Neural progenitor cell (in vitro differentiated cells): ENCODE measurements around the gene RNF11. TPM values are rescaled to one million over a fixed set of nuclear protein-coding genes. Genes with fewer than 3 reads are reported as not detected.
A peak's percentile ranks its signal among the peaks of the same experiment; 100 is the strongest.
"Not testable (repeated sequence)": the region's sequence is repeated elsewhere in the genome, so short reads cannot be mapped to it uniquely, and the experiment has no call there.

Experiments used
- DNase-seq: peaks from one replicate; pipeline ENCODE4 v3.0.0-alpha.2; 2016; ENCODE audit warnings: low spot score
- H2AFZ ChIP-seq: fragments of 200-600 bp; sonication (generic); replicated peaks from 2 replicates; pipeline ENCODE4 v1.6.1; 2016; ENCODE audit warnings: antibody characterized with exemption
- H3F3A ChIP-seq: fragments of 200-600 bp; sonication (generic); 2 replicates; pipeline ENCODE4 v1.6.1; 2016; ENCODE audit warnings: antibody characterized with exemption, low read depth
- H3K27ac ChIP-seq: fragments of 200-600 bp; sonication (generic); 2 replicates; pipeline ENCODE4 v1.5.1; 2016; ENCODE audit warnings: mild to moderate bottlenecking
- H3K27me3 ChIP-seq: fragments of 200-600 bp; sonication (generic); 2 replicates; pipeline ENCODE4 v1.6.1; 2016; ENCODE audit warnings: mild to moderate bottlenecking, moderate library complexity
- H3K36me3 ChIP-seq: fragments of 200-600 bp; sonication (generic); 2 replicates; pipeline ENCODE4 v1.5.1; 2016
- H3K4me1 ChIP-seq: fragments of 200-600 bp; sonication (generic); 2 replicates; pipeline ENCODE4 v1.6.1; 2016; ENCODE audit warnings: mixed run types
- H3K4me2 ChIP-seq: fragments of 200-600 bp; sonication (generic); 2 replicates; pipeline ENCODE4 v1.6.1; 2016
- H3K4me3 ChIP-seq: fragments of 200-600 bp; sonication (generic); 2 replicates; pipeline ENCODE4 v1.5.1; 2016
- H3K79me2 ChIP-seq: fragments of 200-600 bp; sonication (generic); 2 replicates; pipeline ENCODE4 v1.6.1; 2016; ENCODE audit warnings: low read depth
- H3K9ac ChIP-seq: fragments of 200-600 bp; sonication (generic); 2 replicates; pipeline ENCODE4 v1.6.1; 2016
- H3K9me3 ChIP-seq: fragments of 200-600 bp; sonication (generic); 2 replicates; pipeline ENCODE4 v1.5.1; 2016; ENCODE audit warnings: low read depth
- H4K20me1 ChIP-seq: fragments of 200-600 bp; sonication (generic); 2 replicates; pipeline ENCODE4 v1.6.1; 2016; ENCODE audit warnings: low read depth
- H3K27ac Mint-ChIP-seq: 3 replicates; pipeline ENCODE4 v1.8.0; 2021; ENCODE audit warnings: mixed read lengths
- H3K27me3 Mint-ChIP-seq: 2 replicates; pipeline ENCODE4 v1.8.0; 2022; ENCODE audit warnings: low read depth, mild to moderate bottlenecking, inconsistent platforms, moderate library complexity, mixed read lengths; ENCODE audit not compliant: insufficient read depth
- H3K36me3 Mint-ChIP-seq: 3 replicates; pipeline ENCODE4 v1.8.0; 2021; ENCODE audit warnings: mixed read lengths
- H3K4me1 Mint-ChIP-seq: 3 replicates; pipeline ENCODE4 v1.8.0; 2021; ENCODE audit warnings: mixed read lengths
- H3K4me3 Mint-ChIP-seq: 3 replicates; pipeline ENCODE4 v1.8.0; 2021; ENCODE audit warnings: mild to moderate bottlenecking, moderate library complexity, mixed read lengths
- H3K9me3 Mint-ChIP-seq: 3 replicates; pipeline ENCODE4 v1.8.0; 2020; ENCODE audit warnings: mixed read lengths
- CTCF ChIP-seq: fragments of 200-600 bp; sonication (generic); IDR thresholded peaks from 2 replicates; pipeline ENCODE4 v1.5.1; 2017; ENCODE audit warnings: antibody characterized with exemption, mild to moderate bottlenecking
- EZH2 ChIP-seq: fragments of 200-600 bp; sonication (generic); IDR thresholded peaks from 2 replicates; pipeline ENCODE4 v1.6.1; 2017; ENCODE audit warnings: antibody characterized with exemption, mild to moderate bottlenecking, moderate library complexity
- EZH2phosphoT487 ChIP-seq: fragments of 200-600 bp; sonication (generic); IDR thresholded peaks from 2 replicates; pipeline ENCODE4 v1.6.1; 2017; ENCODE audit warnings: antibody characterized with exemption
- total RNA-seq: library from RNA; depleted of rRNA; stranded (reverse); fragments of >200 nt; gene quantifications from 2 replicates; pipeline ENCODE4 v1.2.3, GENCODE V29; 2015; ENCODE audit warnings: low replicate concordance

RNF11 gene
- total RNA-seq, 1 donor from 2014 or later = 108 TPM

GRCh38 chr1:51216631-51217030 is 19.4 kb upstream of the RNF11 start:
- Histone ChIP-seq H3K27me3 (no peaks in the 10 kb centered on the region), H3F3A (no peaks in the 10 kb centered on the region), H3K4me1 (no peaks in the 10 kb centered on the region), H3K4me2 (no peak overlapping the region), H3K79me2 (no peaks in the 10 kb centered on the region), H3K9me3 (no peaks in the 10 kb centered on the region), H3K9ac (no peak overlapping the region), H3K27ac (no peak overlapping the region), H3K4me3 (no peak overlapping the region), H4K20me1 (no peaks in the 10 kb centered on the region), H3K36me3 (no peaks in the 10 kb centered on the region), H2AFZ (no peak overlapping the region)
- TF ChIP-seq EZH2phosphoT487 = no peak
- TF ChIP-seq CTCF = no peak
- TF ChIP-seq EZH2 = no peak
- H3K9me3 Mint-ChIP-seq = no peaks in the 10 kb centered on the region
- H3K27ac Mint-ChIP-seq = no peak overlapping the region
- no peak overlapping the region for H3K4me3 Mint-ChIP-seq
- H3K4me1 Mint-ChIP-seq = peaks cover 2% of the 10 kb centered on the region
- no peaks in the 10 kb centered on the region for H3K36me3 Mint-ChIP-seq
- H3K27me3 Mint-ChIP-seq = no peaks in the 10 kb centered on the region
- no peak for DNase-seq

- no peak overlapping the region for H3K9ac ChIP-seq
- H3K4me2 ChIP-seq = no peak overlapping the region
- no peak overlapping the region for H2AFZ ChIP-seq
- no peak for DNase-seq
- Mint-ChIP-seq H3K27me3 (no peaks in the 10 kb centered on the region), H3K27ac (no peak overlapping the region), H3K4me1 (peaks cover 2% of the 10 kb centered on the region), H3K36me3 (no peaks in the 10 kb centered on the region), H3K9me3 (no peaks in the 10 kb centered on the region), H3K4me3 (no peak overlapping the region)
- no peaks in the 10 kb centered on the region for H3K36me3 ChIP-seq
- no peaks in the 10 kb centered on the region for H3K9me3 ChIP-seq
- H3F3A ChIP-seq = no peaks in the 10 kb centered on the region
- H3K4me3 ChIP-seq = no peak overlapping the region
- H3K4me1 ChIP-seq = no peaks in the 10 kb centered on the region
- no peaks in the 10 kb centered on the region for H3K27me3 ChIP-seq
- no peaks in the 10 kb centered on the region for H3K79me2 ChIP-seq
- H4K20me1 ChIP-seq = no peaks in the 10 kb centered on the region
- no peak for TF ChIP-seq EZH2phosphoT487
- no peak for TF ChIP-seq EZH2
- TF ChIP-seq CTCF = no peak
- no peak overlapping the region for H3K27ac ChIP-seq
Observed at GRCh38 chr1:51217101-51217500, 19.0 kb upstream of the RNF11 start.

- Mint-ChIP-seq H3K27ac (no peak overlapping the region), H3K9me3 (no peaks in the 10 kb centered on the region), H3K4me3 (no peak overlapping the region), H3K36me3 (no peaks in the 10 kb centered on the region), H3K4me1 (peaks cover 2% of the 10 kb centered on the region), H3K27me3 (no peaks in the 10 kb centered on the region)
- Histone ChIP-seq H3K9me3 (no peaks in the 10 kb centered on the region), H3K27ac (no peak overlapping the region), H3K9ac (no peak overlapping the region), H4K20me1 (no peaks in the 10 kb centered on the region), H3K4me2 (no peak overlapping the region), H3K27me3 (no peaks in the 10 kb centered on the region), H3K79me2 (no peaks in the 10 kb centered on the region), H3K36me3 (no peaks in the 10 kb centered on the region), H2AFZ (no peak overlapping the region), H3F3A (no peaks in the 10 kb centered on the region), H3K4me1 (no peaks in the 10 kb centered on the region), H3K4me3 (no peak overlapping the region)
- DNase-seq = no peak
- peak; percentile 3 for TF ChIP-seq CTCF
- TF ChIP-seq EZH2phosphoT487 = no peak
- no peak for TF ChIP-seq EZH2
Observed at GRCh38 chr1:51218570-51218969, 17.5 kb upstream of the RNF11 start.

- H3K4me1 Mint-ChIP-seq = peaks cover 2% of the 10 kb centered on the region
- H3K27ac ChIP-seq = no peak overlapping the region
- no peaks in the 10 kb centered on the region for H3F3A ChIP-seq
- H3K9me3 ChIP-seq = no peaks in the 10 kb centered on the region
- no peak overlapping the region for H3K9ac ChIP-seq
- no peak overlapping the region for H3K4me3 Mint-ChIP-seq
- no peaks in the 10 kb centered on the region for H3K36me3 Mint-ChIP-seq
- H3K4me1 ChIP-seq = no peaks in the 10 kb centered on the region
- H2AFZ ChIP-seq = no peak overlapping the region
- no peaks in the 10 kb centered on the region for H3K27me3 Mint-ChIP-seq
- H3K79me2 ChIP-seq = no peaks in the 10 kb centered on the region
- no peak overlapping the region for H3K27ac Mint-ChIP-seq
- H3K4me2 ChIP-seq = no peak overlapping the region
- no peaks in the 10 kb centered on the region for H4K20me1 ChIP-seq
- TF ChIP-seq EZH2phosphoT487 (no peak), EZH2 (no peak), CTCF (no peak)
- no peaks in the 10 kb centered on the region for H3K9me3 Mint-ChIP-seq
- no peaks in the 10 kb centered on the region for H3K27me3 ChIP-seq
- no peak overlapping the region for H3K4me3 ChIP-seq
- no peaks in the 10 kb centered on the region for H3K36me3 ChIP-seq
- no peak for DNase-seq
Observed at GRCh38 chr1:51219022-51219421, 17.1 kb upstream of the RNF11 start.

- H3K27me3 ChIP-seq, H3K27ac ChIP-seq, H3K4me3 Mint-ChIP-seq, H3K4me2 ChIP-seq, H3K4me3 ChIP-seq, H4K20me1 ChIP-seq, H3K79me2 ChIP-seq, H3K27ac Mint-ChIP-seq, H3K36me3 ChIP-seq, H3F3A ChIP-seq, H3K9me3 ChIP-seq, DNase-seq, H3K27me3 Mint-ChIP-seq, H3K4me1 ChIP-seq, H3K9me3 Mint-ChIP-seq, H3K9ac ChIP-seq, H3K4me1 Mint-ChIP-seq, H3K36me3 Mint-ChIP-seq, H2AFZ ChIP-seq: not testable (repeated sequence)
Observed at GRCh38 chr1:51221529-51221928, 14.5 kb upstream of the RNF11 start.
